Measurements from ENCODE around the gene DDRGK1.

DNA sequence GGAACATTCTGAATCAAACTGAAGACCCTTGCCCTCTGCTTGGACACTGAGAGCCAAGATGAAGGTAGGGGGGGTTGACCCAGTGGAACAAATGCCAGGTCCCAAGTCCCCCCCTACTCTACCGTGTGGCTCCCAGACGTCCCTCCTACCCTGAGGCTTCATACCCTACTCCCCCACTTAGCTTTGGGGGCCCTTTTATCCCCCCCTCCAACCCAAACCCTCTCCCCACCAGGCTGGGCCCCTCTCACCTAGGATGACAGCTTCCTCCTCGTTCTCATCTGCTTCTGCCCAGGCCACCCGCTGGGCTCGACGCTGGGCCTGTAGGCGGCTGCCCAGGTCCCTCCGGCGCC is 1.5 kb downstream of the DDRGK1 start:
- TF ChIP-seq, protein P1, sequence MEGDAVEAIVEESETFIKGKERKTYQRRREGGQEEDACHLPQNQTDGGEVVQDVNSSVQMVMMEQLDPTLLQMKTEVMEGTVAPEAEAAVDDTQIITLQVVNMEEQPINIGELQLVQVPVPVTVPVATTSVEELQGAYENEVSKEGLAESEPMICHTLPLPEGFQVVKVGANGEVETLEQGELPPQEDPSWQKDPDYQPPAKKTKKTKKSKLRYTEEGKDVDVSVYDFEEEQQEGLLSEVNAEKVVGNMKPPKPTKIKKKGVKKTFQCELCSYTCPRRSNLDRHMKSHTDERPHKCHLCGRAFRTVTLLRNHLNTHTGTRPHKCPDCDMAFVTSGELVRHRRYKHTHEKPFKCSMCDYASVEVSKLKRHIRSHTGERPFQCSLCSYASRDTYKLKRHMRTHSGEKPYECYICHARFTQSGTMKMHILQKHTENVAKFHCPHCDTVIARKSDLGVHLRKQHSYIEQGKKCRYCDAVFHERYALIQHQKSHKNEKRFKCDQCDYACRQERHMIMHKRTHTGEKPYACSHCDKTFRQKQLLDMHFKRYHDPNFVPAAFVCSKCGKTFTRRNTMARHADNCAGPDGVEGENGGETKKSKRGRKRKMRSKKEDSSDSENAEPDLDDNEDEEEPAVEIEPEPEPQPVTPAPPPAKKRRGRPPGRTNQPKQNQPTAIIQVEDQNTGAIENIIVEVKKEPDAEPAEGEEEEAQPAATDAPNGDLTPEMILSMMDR (IDR thresholded peaks at IDR 0.05; ENCODE audit: poor library complexity, severe bottlenecking): no peak
- no peak for TF ChIP-seq POLR2AphosphoS5 (IDR thresholded peaks at IDR 0.05)
- TF ChIP-seq, protein P2, sequence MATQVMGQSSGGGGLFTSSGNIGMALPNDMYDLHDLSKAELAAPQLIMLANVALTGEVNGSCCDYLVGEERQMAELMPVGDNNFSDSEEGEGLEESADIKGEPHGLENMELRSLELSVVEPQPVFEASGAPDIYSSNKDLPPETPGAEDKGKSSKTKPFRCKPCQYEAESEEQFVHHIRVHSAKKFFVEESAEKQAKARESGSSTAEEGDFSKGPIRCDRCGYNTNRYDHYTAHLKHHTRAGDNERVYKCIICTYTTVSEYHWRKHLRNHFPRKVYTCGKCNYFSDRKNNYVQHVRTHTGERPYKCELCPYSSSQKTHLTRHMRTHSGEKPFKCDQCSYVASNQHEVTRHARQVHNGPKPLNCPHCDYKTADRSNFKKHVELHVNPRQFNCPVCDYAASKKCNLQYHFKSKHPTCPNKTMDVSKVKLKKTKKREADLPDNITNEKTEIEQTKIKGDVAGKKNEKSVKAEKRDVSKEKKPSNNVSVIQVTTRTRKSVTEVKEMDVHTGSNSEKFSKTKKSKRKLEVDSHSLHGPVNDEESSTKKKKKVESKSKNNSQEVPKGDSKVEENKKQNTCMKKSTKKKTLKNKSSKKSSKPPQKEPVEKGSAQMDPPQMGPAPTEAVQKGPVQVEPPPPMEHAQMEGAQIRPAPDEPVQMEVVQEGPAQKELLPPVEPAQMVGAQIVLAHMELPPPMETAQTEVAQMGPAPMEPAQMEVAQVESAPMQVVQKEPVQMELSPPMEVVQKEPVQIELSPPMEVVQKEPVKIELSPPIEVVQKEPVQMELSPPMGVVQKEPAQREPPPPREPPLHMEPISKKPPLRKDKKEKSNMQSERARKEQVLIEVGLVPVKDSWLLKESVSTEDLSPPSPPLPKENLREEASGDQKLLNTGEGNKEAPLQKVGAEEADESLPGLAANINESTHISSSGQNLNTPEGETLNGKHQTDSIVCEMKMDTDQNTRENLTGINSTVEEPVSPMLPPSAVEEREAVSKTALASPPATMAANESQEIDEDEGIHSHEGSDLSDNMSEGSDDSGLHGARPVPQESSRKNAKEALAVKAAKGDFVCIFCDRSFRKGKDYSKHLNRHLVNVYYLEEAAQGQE (IDR thresholded peaks at IDR 0.05; ENCODE audit: borderline replicate concordance): no peak
